ENCODE results near the gene SH3RF3.

SH3RF3 gene

DNA sequence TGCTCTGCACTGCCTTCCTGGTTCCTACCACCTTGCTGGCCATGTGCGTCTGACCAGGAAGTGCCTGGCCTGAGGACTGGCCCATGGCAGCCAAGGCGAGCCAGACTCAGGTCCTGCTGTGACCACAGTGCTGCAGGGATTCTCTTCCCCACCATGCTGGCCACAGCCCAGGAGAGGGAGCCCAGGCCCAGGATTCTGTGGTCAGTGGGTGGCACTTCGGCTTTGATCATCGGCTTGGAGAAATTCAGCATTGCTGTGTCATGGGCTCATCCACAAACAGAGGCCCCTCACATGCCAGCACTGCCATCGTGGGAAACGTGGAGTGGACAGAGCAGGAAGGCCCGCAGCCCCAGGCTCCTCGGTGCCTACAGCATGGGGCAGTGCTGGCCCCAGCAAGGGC lies 273.2 kb downstream of the SH3RF3 start:
- DNase-seq: no peak

DNA sequence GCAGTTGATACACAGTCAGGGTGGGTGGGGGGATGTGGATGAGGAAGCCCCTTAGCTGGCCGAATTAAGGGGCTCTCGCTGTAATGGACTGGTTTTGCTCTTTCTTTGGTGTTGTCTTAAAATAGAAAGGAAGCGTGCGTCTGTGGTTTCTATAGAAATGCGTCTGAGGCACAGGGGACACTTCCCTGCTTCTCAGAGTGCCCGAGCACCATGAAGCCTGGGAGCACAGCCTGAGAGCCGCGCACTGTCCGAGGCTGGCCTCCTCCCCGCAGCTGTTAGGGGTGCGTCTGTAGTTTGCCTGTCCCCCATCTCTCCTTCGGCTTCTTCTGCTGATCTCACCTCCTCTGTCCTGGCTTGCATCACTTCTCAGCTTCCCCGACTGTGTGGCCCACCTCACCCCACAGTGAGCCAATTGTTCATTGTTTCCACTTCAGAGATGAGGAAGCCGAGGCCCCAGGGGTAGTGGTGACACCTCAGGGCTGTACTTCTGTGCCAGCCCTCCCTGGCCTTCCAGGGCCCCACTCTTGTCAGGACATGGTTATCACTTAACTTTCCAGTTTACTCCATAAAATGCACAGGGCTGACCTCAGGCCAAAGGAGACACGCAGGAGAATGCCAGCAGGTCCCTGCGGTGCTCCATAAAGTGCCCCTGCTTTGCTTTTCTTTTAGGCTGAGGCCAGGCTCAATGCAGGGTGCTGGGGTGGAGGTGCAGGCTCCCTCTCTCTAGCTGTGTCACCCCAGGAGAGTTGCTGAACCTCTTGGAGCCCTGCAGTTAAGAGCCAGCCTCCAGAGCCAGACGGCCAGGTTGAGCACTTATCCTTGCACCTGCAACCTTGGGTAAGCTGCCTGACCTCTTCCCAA lies 274.2 kb downstream of the SH3RF3 start:
- no peak for DNase-seq

DNA sequence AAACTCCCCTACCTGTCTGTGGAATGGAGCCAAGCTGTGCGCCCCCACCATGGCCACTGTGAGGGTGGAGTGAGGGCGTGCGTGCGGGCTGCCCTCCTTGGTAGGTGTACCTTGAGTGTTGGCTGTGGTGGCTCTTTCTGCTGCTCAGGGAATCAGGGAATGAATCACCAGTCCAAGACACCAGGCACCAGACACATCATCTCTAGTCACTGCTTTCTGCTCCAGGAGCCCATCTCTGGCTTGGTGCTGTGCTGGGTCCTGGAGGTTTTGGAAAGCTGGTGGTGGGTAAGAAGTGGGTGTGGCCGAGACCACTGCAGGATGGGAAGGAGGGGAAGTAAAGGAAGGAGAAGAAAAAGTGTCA lies 274.8 kb downstream of the SH3RF3 start:
- no peak for DNase-seq

DNA sequence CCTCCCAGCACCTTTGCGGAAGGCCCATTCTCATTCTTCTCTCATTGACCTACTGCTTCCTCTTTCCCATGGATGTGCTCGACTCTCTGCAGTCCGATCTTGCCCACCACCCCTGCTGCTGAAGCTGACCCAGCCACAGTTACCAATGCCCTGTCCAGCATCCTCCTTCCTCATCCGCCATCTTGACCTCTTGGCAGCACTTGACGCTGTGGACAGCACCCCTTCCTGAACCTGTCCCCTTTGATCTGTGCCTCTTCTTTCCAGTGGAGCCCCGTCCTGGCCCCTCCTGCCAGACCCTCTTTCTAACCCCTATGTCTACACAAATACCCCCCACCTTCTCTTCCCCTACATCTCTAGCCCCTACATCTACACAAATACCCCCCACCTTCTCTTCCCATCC lies 275.7 kb downstream of the SH3RF3 start:
- no peak for DNase-seq

DNA sequence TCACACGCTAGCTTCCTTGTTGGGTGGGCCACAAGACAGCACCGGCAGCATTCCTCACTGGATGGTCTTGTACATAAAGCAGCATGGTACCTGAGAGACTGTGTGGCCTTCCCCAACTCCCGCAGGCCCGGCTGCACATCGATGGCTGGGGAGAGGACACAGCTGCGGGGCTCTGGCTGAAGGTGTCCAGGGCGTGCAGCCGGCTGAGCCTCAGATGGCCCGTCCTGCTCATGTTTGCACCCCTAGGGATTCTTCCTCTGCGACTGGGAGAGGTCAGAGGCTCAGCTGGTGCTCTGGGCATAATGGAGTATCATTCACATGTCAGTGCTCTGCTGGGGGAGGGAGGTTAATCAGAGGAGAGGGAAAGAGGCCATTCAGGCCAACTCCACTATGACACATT lies 276.9 kb downstream of the SH3RF3 start:
- no peak for DNase-seq

DNA sequence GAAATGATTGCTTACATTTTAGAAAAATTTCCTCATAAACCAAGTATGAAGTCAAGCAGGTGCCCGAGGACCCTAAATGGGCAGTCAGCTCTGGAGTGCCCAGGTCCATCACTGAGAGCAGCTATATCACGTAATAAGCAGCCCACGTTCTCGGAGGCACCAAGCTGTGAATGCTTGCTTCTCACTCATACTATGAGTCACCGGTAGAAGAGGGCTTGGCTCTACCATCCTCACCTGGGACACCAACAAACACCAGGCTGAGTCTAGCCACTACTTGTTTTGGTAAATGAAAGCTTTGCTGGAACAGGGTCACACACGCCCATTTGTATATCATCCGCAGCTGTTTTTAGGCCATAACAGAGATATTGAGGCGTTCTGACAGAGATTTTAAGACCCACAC lies 277.3 kb downstream of the SH3RF3 start:
- DNase-seq: no peak

DNA sequence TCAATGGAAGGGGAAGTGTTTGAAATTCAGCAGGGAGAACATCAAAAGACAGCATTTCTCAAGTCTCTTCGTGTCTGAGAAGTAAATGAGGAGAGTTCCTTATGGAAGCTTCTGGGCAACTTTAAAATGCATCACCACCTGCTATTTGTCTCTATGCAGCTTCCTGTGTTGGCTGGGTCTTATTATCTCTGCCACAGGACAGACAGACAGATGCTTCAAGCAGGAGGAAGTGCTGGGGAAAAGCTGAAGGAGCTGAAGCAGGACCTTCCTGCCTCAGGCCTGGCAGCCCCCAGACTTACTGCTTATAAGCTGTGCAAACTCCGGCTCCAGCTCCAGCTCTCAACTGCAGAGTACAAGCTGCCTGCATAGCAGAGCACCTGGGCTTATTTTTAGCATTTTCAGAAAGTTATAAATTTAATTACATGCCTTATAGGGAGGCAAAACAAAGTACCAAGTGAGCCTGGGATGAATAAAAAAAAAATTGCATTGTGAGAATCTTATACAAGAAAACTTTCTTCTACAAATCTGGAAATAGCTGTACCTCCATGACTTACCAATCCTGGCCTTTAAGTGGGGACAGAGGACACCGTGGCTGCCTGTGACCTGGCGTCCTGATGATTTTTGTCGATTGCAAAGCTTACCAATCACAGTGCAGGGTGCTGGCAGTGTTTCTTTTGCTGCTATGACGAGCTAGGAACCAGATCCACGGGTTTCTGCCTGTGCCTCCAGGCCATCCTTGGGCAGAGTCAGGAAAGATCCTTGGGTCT lies 278.5 kb downstream of the SH3RF3 start:
- no peak for DNase-seq

DNA sequence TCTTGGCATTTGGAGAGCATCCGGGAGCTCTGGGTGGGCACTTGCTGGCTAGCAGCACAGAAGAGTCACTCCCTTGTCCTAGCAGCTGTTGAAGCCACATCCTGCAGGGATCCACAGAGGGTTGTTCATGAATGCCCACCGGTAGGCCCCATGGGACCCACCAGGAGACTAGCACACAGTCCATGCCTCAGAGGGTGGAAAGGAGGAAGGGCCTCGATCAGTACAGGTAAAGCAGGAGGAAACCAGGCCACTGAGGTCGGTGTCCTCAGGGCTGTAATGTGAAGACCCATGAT lies 279.0 kb downstream of the SH3RF3 start:
- DNase-seq: no peak

DNA sequence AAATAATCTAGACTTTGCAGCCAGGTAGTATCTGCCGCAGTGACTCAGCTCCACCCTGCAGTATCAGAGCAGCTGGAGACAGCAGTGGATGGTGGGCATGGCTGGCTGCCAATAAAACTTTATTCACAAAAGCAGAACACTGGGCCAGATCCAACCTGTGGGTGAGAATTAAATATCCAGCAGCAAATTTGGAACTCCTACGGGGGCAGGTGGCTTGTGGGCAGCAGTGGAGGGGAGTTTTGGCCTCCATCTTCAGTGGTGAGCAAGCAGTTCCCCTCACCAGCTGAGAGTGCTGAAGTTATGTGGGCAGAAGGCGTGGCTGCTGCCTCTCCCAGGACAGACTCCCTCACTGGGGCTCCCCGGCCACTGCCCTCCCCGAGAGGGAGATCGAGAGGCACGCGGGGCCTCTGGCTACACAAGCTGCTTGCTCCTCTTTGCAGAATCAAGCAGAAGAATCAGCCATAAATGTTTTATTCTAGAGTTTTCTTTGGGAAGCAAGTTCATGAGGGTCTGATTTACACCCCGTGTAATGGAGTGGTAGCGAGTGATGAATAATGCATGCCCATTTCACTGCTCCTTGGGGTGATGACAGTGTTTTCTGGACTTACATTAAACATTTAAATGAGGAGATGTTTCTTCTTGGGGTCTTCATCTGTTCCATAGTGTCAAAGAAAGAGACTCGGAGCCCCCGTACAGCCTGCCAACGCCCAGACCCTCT lies 280.5 kb downstream of the SH3RF3 start:
- no peak for DNase-seq

DNA sequence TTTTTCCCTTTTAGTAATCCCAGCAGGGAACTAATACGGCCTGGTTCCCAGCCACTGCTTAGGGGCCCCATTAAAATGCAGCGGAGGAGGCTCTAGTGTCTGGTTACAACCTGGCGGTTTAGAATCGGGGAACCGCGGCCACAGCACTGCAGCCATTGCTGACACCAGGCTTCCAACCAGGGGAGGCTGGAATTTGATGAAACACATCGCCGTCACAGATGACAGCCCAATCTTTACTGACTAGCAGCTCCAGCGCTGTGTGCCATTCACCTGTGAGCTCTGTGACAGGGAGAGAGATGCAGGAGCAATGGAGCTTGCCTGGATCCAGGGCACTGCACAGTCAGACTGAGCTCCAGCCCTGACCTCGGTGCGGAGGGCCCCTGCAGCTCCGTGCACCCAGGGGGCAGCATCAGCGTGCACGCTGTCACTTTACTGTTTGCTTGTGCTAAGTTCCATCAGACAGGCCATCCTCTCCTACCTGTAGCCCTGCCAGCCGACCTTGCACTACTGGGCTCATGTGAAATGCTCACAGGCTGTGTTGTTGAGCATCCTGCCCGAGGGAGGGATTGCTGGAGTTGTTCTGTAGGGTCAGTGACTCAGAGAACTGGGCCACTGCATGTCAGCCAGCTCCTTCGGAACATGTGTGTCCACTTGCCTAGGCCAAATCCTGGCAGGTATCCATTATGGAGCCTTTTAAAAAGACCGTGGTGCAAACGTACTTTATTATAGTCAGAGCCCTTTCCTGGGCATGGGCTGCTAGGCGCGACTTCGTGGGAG lies 281.2 kb downstream of the SH3RF3 start:
- no peak for DNase-seq

DNA sequence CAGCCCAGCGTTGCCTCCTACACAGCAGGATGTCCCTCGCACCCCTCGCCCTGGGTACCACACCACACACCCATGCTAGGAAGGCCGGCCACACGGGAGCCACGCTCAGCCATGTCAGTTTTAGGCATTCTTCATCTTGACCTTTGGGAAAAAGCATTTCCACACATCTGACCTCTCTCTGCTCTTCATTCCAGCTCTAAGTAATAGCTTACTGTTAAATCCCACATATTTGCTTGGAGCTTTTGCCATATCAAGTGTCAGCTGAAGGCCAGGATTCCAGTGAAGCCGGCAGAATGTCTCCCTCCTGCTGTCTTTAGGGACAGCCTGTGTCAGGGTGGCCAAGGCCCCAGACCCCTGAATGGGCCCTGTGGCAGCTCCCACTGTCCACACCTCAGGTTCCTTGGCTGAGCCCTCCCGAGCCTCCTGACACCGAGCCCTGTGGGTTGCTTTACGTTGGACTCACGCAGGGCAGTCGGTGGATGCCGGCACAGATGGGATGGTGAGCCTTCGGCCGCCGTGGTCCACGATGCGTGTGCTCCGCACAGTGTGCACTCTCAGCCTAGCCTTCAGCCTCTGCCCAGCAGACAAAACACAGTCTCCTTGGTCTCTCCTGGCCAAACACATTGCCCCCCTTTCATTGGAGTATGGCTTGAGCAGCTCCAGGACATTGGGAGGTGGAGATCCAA lies 282.8 kb downstream of the SH3RF3 start:
- DNase-seq: no peak

DNA sequence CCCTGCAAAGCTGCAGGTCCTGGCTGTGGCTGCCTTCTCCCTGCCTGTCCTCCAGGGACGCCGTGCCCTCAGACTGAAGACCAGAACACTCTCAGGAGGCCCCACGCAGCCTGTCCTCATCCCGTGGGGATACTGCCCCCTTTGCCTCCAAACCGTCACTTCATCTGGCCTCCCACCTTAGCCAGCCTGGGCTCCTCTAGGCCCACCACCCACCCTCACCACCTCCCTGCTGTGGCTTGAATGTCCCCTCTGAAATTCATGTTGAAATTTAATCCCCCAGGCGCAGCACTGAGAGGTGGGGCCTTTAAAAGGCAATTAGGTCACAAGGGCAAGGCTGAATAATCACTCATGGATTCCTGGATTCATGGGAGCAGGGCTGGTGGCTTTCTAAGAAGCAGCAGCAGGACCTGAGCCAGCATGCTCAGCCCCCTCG lies 286.6 kb downstream of the SH3RF3 start:
- no peak for DNase-seq

DNA sequence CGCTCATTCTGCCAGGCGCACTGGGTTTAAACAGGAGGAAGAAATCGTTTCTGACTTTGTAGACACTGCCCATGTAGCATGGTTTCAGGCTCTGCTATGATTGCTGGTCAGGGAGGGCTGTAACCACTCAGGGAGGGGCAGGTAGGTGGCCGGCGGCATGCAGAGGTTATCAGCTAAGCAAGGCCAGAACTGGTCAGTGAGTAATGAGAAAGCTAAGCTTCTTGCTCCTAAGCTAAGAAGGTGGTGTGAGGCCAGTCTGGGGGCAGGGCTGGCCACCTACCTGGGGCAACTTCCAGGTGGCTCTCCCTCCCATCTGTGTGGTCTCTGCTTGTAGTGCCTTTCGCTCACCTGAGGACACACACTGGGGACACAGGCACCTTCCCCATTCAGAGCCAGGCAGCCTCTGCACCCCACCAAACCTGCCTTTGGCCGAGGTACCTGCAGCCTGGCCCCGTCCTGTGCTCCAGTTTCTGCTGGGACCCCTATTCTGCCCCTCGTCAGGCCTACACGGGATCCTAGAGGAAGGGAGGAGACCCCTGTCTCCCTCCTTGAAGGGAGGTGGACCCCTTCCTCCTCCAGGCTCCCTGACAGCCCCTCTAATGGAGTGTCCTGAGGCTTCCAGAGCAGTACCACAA lies 288.8 kb downstream of the SH3RF3 start:
- no peak for DNase-seq

DNA sequence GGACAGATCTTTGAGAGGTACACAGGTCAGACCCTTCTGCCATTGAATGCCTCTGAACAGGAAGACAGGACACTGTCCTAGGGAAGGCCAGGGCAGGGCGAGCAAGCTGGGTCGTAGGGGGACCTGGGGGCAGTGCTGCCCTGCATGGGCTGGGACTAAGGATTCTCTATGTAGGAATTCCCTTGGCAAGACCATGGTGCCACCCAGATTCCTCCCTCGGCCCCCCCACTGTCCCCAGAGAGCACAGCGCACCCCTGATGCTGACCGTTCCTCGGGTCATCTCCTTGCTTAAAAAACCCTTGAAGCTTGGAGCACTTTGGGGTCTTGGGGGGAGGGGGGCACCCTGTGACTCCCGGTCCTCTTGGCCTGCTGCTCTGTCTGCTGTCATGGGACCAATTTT lies 289.7 kb downstream of the SH3RF3 start:
- no peak for DNase-seq

DNA sequence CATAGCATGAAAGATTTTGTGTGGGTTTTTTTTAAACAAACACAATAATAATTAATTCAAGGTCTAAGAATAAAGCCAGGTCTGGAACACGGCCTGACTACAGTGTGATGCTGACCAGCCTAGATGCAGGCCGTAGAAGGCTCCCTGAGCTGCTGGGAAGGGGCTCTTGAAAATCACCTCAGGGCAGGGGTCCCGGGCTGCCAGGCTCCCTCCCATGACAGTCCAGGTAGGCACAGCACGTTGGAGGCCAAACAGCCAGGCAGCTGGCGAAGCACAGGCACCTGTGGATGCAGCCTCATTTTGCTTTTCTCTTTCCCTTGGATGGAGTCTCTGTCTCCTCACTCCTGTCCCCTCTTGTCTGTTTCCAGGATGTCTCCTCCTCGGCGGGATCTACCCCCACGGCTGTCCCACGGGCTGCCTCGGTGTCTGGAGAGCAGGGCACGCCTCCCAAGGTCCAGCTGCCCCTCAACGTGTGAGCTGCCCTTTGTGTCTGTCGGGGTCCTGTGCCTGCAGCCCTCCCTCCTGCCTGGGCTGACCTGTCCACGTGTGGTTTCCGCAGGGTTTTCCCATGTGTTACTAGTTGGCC lies 290.3 kb downstream of the SH3RF3 start:
- DNase-seq: no peak

DNA sequence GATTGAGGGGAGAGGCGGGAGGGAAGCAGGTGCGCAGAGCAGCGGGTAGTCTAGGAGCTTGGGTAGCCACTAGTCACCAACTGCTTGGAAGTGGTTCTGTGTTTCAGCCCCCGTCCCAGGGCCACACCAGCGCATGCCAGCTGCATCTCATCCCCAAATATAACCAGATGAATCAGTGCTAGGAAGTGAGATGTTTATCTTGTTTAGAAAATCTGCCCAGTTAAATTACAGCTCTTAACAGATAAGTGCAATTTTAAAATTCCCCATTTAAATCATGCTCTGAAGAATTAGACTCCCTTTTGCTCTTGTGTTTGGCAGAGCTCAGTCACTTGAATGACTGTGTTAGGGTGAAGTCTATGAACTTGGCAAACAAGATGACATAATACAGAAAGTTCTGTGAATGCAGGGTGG lies 291.0 kb downstream of the SH3RF3 start:
- no peak for DNase-seq

DNA sequence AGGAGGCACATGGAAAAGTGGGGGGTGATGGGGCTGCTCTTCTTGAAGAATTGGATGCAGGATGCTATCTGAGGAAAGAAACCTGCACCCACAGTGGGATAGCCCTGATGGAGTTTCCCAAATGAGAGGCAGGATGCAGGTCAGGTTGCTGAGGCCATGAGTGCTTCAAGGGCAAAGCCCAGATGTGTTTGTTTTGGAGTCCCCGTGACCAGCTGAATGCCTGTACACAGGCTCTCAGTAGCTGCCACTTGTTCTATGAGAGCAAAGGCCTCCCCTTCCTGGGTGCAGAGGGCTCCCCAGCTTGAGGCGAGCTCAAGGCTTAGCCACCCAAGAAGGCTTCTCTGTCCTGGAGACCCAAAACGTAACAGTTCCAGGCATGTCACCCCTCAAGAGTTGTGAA lies 292.1 kb downstream of the SH3RF3 start:
- DNase-seq: no peak

DNA sequence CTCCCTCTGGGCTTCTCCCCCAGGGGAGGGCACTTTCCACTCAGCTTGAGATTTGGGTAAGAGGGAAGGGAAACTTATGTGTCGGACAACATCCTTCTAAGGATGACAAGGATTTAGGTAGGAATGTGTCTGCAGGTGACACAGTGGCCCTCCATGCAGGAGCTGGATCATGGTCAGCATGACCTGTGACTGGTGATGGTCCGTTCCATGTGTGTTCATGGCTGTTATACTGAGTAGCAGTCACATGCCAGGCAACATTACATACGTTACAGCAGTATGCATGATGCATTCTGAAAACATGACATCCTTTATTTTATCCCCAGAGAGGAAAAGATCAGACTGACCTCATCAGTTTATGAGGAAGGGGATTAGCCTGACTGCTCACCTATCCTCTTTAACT lies 292.6 kb downstream of the SH3RF3 start:
- DNase-seq: no peak

DNA sequence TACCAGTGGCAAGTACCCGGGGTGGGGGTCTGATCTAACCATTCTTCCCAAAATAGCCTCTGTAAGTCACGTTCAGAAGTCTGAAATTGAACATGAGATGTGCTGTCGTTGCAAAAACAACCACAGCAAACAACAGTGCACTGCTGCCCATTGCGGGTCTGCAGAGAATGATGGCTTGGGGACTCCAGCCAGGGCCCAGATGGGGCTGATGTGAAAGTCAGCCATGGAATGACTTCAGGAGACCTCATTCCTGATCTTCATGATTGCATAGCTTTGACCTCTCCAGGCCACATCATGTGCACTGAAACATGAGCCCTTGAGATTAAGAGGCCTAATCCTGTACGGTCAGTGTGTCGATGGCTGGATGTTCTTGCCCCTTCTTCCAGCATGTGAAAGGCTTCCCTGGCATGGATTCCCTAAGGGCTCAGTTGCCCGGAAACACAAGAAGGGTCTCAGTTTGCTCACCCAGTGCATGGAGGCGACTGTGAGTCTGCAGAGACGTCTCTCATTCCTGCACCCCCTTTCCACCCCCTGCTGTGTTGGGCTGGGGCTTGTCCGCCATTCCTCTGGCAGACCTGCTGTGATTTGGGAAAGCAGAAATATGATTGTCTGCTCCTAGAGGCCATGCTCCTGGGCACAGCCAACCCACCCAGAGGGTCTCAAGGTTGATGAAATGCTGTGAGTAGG lies 293.2 kb downstream of the SH3RF3 start:
- DNase-seq: no peak

DNA sequence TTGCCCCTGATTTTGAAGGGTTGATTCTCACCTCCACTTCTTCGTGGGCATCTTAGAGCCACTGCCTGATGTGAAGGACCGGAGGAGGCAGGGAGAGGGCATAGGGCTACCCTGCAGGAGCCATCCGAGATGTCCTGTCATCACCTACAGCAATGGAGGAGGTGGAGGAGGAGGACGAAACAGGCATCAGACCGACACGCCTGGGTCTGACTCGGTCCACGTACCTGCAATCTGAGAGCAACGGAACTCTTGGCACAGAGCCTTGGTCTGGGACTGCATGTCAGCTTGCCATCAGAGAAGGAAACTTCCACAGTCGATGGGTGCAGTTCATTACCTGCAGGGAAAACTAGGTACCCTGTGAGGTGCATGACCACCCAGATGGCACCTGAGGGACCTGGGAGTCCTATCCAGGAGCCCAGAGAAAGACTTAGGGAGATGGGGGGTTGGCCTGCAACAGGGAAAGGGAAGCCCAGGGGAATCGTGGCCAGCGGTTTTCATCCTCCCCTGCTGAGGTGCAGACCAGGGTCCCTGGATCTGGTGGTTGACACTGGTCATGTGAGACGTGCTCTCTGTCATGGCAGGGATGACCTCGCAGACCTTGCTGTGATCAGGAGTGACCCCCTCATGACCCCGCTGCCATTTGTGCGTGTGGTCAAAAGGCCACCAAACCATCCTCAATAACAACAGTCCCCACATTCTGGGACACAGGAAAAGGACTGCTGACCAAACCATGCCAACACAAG lies 293.9 kb downstream of the SH3RF3 start:
- no peak for DNase-seq
